Measurements from ENCODE around the gene ENPP1.
"Not testable (repeated sequence)": the region's sequence is repeated elsewhere in the genome, so short reads cannot be mapped to it uniquely, and the experiment has no call there.

Gene ENPP1

DNA sequence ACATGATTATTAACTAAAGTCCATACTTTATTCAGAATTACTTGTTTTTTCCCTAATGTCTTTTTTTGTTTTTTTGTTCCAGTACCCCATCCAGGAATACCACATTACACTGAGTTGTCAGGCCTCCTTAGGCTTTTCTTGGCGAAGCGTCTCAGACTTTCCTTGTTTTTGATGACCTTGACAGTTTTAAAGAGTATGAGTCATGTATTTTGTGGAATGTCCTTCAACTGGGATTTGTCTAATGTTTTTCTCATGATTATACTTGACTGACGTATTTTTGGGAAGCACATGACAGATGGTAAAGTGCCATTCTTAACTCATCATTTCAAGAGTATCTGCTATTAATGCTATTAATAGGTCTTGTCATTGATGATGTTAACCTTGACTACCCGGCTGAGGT is 23.6 kb downstream of the ENPP1 start:
- no peak for DNase-seq (ENCODE audit: low read depth in 3 of 3)

DNA sequence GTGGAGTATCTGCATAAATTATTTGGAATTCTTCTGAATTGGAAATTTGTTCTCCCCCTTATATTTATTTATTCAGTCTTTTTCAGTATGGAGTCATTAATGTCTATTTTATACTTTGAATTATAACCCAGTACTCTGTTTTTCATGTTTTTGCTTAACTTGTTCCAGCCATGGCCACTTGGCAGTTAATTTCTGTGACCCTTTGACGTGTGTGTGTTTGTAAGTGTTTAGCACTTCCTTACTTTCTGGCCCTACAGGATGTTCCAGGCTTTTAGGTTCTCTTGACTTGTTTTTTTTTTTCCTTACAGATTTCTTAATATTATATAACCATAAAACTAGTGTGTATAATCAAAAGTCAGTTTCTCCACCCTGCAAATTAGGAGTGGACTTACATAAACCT is 24.1 kb downstream of the ENPP1 start:
- DNase-seq (ENCODE audit: low read depth in 3 of 3) = no peak

DNA sequence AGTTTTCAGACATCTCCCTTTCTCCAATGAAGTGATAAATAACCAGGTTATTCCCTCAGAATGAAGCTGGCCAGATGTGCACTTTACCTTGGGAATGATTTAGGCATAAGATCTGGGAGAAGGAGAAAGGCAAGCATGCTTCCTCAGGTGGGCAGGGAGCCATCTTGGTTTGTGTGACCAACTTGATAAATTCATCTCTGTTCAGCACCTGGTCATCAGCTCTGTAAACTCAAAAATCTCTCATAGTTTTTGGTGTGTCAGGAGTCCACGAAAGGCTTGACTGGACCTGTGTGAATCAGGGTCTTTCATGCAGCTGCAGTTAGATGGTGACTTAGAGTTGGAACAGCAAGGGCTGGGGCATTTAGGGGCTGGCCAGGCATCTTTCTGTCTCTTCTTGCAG is 24.5 kb downstream of the ENPP1 start:
- no peak for DNase-seq (ENCODE audit: low read depth in 3 of 3)

DNA sequence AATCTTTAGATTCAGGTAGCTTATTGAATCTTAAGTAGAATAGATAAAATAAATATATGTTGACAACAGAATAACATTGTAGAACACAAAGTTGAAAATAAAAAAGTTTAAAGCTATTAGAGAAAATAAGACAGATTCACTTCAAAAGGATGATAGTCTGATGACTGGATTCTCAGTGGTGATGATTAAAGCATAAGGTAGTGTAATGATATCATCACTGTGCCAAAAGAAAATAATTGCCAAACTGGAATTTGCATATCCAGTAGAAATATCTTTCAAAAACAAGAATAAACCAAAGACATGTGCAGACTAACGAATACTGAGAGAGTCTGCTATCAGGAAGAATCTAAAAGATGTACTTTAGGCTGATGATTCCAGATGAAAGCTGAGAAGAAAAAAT is 30.2 kb downstream of the ENPP1 start:
- no peak for DNase-seq (ENCODE audit: low read depth in 3 of 3)

DNA sequence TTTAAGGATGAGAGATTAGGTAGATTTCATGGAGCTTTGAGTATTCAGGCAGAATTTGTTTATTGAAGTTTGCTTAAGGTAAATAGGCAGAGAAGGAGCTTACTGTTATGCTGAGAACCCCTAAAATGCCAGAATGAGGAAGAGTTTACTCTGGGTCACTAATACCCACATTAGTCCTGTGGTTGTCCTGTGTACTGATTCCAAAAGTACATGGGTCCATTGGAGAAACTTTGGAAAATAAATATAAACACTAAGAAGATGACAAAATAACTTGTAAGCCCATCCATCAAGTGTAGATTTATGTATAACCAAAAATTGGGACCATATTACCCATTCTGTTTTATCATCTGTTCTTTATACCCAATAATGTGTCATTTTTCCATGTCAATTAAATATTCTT is 31.6 kb downstream of the ENPP1 start:
- no peak for DNase-seq (ENCODE audit: low read depth in 3 of 3)

DNA sequence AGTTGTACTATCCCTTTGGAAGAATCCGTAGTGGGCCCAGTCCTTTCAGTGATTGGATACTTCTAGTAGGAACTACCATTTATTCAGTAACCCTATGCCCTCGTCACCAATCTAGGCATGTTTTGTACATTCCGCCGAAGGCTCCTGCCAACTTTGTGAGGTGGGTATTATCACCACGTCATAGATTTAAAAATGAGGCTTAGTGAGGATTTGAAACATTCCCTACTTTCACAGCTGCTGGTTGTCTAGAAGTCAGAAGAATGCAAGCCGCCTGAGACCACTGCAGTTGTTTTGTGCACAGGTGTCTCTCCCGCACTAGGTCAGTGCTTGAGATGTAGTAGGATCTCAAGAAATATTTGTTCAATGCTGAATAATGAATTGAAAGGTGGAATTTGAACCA is 32.6 kb downstream of the ENPP1 start:
- DNase-seq (ENCODE audit: low read depth in 3 of 3) = no peak

DNA sequence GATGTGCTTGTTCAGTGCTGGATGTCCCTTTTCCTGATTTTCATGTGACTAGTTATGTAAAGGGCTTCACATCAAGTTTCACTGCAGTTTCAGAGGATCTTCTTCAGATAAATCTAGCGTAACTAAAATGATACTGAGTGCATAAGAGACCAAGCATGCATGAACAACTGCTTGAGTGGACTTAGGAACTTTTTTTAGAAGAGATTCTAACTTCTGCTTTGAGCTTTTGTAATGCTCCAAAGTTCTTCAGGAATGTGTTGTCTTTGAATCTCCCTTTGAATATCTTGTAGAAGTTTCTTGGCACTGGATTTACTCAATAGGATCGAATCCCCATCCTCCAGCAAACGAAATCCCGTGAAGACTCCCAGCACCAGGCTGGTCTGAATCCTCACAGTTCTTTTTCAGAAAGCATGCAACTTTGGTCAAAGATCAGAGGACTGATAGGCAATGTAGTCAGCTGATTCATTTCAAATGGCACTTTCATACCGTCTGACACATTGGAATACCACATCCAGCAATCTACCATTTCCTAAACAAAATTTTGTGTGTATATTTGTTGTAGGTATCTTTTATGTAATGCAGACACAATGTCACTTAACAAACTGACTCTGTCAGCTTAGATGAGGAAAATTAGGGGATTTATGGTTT is 33.2 kb downstream of the ENPP1 start:
- no peak for DNase-seq (ENCODE audit: low read depth in 3 of 3)

DNA sequence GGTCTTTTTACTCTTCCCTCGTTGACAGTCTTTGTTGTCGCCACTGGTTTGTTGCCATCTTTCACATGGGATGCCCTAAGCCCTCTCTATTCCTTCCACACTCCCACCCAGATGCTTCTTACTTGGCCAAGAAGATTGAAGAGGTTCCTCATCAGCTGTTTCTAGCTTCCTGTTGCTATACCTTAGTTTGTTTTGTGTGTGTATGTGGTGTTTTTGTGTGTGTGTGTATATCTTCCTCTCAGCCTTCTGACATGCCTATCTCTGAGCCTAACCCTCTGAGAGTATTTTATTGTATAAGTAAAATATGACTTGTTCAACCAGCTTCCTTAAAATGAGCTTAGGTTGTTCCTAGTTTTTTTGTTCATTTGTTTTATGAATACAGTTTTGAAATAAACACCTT is 35.9 kb downstream of the ENPP1 start:
- DNase-seq (ENCODE audit: low read depth in 3 of 3) = no peak

DNA sequence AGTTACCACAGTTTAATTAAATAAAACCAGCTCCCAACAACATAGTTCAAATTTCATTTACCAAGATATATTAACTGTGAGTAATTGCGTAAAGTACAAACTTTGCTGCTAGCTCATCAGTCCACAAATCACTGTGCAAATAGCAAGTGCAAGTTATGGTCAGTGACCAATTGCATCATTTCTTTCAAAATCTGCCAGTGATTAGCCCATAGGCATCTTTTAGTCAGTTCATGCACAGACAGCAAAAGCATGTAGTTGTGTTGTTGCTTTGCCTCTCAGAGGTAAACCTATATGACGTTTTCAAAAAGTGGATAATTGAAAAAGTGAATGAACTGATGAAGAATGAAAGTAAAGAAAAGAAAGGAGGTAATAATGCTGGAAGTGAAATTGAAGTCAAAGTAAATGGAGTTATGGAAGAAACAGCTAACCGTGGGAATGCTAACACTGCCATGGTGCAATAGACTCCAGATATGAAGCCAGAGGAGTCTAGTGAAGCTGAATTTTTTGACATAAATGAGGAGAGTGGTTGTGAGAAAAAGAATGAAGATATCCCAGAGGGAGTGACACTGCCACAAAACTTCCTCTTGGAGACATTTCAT is 36.5 kb downstream of the ENPP1 start:
- no peak for DNase-seq (ENCODE audit: low read depth in 3 of 3)

DNA sequence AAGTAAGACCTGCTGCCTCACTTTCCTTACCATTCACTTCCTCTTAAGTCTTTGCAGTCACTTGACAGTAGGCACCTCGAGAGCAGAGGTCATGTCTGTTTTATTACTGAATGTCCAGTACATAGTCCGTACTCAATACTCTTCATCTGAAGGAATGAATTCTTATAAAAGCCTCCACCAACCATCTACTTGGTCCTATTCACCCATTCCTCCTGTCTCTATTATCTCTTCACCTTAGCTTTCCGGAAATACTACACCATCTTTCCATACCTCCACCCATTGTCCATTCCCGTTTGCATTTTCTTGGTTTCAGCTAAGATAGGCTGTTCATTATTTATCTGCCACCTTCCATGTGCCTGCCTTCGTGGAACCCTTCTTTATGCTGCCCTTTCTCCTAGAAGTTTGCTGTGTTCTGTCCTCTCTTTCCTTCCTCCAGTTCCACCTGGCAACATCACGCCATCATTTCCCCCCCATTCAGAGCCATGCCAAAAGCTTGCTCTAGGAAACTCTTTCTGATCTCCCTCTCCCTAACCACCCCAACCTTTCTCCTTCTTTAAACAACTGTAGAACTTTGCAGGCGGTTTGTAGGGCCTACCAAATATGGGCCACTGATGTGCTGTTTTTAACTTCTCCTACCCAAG is 38.3 kb downstream of the ENPP1 start:
- no peak for DNase-seq (ENCODE audit: low read depth in 3 of 3)

DNA sequence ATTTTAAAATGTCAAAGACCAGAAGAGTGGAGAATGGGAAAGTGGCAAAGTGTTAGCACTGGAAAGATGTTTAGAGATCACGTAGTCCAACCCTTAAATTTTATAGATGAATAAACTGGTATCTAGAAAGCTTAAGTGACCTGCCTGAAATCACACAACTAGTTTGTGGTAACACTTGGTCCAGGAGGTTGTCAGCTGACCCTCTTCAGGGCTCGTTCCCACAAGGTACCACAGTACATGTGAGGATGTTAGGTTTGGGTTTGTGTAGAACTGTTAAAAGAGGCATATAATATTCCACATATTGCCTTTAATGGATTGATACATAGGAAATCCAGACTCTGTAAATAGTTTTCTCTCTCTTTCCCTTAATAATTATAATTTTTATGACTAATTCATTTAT is 39.1 kb downstream of the ENPP1 start:
- DNase-seq (ENCODE audit: low read depth in 3 of 3) = no peak

DNA sequence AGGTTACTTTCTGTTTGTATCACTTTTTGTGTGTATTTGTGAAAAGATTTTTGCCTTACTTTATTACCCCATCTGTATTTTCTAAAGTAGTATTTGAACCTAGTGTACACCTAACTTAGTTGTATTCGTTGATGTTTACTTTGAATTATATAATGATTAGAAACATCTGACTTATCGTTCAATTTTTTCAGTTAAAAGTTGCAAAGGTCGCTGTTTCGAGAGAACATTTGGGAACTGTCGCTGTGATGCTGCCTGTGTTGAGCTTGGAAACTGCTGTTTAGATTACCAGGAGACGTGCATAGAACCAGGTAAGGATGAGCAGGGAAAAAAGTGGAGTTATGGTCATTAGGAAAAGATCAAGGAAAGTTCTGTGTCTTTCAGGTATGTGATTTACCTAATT is 42.0 kb downstream of the ENPP1 start:
- DNase-seq (ENCODE audit: low read depth in 3 of 3) = no peak

DNA sequence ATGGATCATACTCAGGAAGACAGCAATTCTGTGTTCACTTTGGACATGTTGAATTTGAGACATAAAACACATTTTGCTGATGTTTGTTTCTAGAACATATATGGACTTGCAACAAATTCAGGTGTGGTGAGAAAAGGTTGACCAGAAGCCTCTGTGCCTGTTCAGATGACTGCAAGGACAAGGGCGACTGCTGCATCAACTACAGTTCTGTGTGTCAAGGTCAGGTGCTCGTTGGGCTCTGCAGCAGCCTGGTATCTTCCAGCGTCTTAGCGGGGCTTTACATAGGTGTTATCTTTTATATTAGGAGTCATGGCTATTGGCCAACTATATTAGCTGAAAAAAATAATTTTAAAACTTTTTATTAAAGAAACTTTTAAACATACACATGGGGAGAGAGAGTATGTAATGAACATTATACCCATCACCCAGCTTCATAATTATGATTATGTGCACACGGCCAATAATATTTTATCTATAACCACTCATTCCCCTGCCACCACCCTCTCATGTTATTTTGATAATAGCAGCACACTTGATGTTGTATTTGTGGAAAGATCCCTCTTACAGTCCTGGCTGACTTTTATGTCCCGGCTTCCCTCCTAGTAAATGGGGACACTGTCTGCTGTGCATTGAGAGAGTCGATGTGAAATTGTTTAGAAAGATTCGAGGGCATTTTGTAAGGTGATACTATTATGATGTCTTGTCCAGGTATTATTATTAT is 43.4 kb downstream of the ENPP1 start:
- DNase-seq (ENCODE audit: low read depth in 3 of 3) = no peak

DNA sequence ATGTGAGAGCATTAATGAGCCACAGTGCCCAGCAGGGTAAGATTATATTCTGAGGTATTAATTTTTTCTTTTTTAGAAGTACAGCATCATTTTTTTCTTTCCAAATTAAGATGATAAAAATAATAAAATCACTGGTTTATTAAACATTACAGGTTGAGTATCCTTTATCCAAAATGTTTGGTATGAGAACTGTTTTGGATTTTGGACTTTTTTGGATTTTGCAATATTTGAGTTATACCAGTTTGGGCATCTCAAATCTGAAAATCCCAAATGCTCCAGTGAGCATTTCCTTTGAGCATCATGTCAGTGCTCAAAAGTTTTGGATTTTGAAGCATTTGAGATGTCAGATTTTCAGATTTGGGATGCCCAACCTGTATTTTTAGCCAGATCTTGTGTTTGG is 44.4 kb downstream of the ENPP1 start:
- DNase-seq (ENCODE audit: low read depth in 3 of 3) = no peak

DNA sequence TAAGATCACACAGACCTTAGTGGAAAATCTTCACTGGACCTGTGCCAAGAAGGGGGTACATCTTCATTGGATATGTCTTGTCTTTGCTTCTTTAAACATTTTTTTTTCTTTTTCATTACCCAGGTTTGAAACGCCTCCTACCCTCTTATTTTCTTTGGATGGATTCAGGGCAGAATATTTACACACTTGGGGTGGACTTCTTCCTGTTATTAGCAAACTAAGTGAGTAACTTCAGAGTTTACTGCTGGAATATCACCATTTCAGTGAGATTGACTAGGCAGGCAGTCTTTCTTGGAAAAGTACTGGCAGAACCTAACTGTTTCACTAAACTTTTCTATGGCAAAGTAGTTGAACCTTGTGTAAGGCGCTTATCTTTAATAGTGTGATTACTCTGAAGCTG is 47.0 kb downstream of the ENPP1 start:
- DNase-seq (ENCODE audit: low read depth in 3 of 3) = no peak

DNA sequence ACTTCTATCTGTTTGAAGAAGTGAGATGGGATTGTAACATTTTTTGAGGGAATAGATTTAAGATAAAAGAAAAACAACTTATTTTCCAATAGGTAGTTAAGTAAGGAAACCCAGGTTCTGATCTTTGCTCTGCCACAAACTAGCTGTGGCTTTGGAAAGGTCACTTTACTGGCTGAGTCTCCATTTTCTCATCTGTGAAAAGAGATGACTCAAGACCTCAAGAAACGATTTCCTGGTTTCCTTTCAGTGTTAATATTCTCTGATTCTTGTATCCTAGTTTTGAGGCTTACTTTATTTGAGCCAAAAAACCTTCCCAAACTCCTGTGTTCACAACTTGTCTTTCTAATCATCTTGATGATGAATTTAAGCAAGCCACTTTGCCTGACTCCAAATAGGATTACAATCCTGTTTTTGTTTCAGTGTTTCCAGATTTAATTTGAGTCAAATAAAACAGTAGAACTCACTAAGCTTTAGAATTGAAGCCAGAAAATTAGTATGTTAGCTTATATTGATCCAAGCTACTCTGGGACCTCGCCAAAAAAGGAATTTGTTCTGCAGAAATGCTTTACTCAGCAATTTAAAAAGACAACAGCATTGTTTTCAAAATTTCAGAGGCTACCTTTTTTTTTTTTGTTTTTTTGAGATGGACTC is 51.1 kb downstream of the ENPP1 start:
- DNase-seq (ENCODE audit: low read depth in 3 of 3) = no peak

DNA sequence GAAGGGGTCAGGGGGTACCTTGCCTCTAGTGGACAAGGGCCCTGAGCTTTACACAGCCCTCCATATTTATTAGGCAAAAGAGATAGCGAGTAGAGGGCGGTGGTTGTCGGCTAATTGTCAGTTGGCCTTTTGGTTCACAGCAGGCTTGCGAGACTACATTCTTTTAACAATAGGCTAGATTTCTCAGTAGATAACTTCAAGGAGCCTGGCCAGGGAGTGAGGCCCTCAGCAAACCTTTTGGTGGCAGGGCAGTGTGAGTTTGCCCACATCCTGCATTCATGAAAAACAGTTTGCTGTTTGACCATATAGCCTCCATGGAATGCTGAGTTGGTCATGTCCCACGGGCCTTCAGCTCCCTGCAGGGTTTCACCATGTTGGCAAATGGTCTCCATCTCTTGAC is 51.8 kb downstream of the ENPP1 start:
- DNase-seq (ENCODE audit: low read depth in 3 of 3) = not testable (repeated sequence)

DNA sequence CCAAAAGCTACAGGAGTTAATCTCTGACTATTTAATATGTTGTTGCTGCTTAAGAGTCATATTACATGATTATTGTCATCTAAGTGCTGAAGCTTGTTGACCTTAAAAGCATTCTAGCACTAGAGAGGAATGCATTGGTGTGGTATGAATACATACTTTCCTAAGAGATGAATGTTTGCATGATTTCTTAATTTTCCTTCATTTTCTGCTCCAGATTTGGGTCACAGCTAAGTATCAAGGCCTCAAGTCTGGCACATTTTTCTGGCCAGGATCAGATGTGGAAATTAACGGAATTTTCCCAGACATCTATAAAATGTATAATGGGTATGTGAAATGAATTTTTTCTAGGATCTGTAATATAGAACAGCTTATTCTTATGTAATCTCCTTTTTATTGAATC is 53.6 kb downstream of the ENPP1 start:
- DNase-seq (ENCODE audit: low read depth in 3 of 3) = no peak

DNA sequence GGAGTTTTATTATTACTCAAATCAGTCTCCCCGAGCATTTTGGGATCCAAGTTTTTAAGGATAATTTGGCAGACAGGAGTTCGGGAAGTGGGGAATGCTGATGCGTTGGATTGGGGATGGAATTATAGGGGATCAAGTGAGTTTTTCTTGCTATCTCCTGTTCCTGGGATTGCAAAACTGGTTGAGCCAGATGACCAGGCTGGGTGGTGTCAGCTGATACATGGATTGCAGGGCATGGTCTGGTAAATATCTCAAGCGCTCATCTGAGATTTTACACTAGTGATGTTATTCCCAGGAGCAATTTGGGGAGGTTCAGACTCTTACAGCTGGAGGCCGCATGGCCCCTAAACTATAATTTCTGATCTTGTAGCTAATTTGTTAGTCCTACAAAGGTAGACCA is 54.7 kb downstream of the ENPP1 start:
- no peak for DNase-seq (ENCODE audit: low read depth in 3 of 3)

DNA sequence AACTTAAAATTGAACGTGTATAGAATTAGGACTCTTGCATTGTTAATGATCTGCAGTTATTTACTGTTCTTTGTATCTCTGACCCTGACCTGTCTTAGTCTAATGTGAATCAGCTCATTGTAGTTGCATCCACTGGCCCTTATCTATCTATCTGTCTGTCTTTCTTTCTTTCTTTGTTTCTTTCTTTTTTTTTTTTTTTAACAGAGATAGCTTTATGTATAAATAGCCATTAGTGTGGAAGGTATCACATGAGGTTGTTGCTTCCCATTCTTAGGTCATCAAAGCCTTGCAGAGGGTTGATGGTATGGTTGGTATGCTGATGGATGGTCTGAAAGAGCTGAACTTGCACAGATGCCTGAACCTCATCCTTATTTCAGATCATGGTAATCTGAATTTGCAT is 59.9 kb downstream of the ENPP1 start:
- no peak for DNase-seq (ENCODE audit: low read depth in 3 of 3)

DNA sequence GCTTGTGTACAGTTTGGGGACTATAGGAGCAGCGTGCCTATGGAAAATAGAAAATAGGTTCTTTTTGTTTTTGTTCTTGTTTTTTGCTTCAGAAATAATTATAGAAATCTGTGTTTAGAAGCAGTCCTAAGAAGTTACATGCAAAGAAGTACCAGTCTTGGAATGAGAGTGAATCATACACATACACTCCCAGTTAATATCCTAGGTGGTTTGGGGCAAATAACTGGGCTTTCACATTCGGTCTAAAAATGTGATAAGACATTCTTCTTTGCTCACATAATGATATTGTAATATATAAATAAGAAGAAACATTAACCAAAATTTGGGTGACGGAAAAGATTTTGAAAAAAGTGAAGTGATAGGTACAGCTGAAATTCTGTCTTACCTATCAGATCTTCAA is 61.0 kb downstream of the ENPP1 start:
- DNase-seq (ENCODE audit: low read depth in 3 of 3) = no peak

DNA sequence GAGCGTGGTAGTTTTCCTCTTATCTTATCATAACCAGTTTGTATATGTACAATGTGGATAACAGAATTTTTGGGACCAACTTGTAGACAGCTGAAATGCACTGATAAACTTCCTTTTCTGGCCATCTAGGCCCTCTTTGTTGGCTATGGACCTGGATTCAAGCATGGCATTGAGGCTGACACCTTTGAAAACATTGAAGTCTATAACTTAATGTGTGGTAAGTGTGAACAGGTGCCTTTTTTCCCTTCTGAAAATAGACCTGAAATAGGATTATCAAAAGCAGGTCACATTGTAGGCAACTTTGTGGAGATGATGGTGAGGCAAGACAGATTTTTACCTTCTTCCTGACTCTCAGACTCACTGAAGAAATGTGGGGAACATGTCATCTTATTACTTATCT is 67.8 kb downstream of the ENPP1 start:
- DNase-seq (ENCODE audit: low read depth in 3 of 3) = no peak

DNA sequence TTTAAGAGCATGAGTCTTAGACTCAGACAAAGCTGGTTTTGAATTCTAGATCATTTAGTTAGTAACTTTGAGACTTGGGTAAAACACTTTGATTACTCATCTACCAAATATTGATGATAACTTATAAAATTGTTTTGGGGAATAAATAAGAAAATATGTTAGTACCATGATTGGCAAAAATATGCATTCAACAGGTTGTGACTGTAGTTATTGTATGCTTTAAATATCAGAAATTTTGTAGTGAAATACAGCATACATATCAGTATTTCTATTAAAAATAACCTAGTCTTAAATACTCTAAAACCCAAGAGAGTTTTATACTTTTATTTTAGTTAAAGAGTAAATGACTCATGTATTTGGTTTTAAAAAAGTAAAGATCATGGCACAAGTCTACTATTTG is 68.7 kb downstream of the ENPP1 start:
- DNase-seq (ENCODE audit: low read depth in 3 of 3) = no peak

All from stimulated activated CD4-positive, alpha-beta T cell treated with anti-CD3 and anti-CD28 coated beads, TNF-alpha, amount 100 ng/mL, for 24 hours (primary cell).